A673 (cell line): ENCODE measurements around the gene FSTL4.
"Not testable (repeated sequence)": the region's sequence is repeated elsewhere in the genome, so short reads cannot be mapped to it uniquely, and the experiment has no call there.

Experiments
- EZH2 ChIP-seq: fragments of 200-600 bp; sonication (generic); IDR thresholded peaks from 2 replicates; pipeline ENCODE4 v1.6.1; 2017; ENCODE audit warnings: borderline replicate concordance, low read depth, mild to moderate bottlenecking, mixed read lengths, antibody characterized with exemption, low read length; ENCODE audit not compliant: poor library complexity, severe bottlenecking
- TF ChIP-seq, protein P1 (sequence below): fragments of 300-800, 200-600 bp; sonication (generic); conservative IDR thresholded peaks from 2 replicates; pipeline ENCODE4 v1.5.1; 2017; ENCODE audit warnings: low read depth, mild to moderate bottlenecking, antibody characterized with exemption, low read length, moderate library complexity, mixed read lengths

DNA sequence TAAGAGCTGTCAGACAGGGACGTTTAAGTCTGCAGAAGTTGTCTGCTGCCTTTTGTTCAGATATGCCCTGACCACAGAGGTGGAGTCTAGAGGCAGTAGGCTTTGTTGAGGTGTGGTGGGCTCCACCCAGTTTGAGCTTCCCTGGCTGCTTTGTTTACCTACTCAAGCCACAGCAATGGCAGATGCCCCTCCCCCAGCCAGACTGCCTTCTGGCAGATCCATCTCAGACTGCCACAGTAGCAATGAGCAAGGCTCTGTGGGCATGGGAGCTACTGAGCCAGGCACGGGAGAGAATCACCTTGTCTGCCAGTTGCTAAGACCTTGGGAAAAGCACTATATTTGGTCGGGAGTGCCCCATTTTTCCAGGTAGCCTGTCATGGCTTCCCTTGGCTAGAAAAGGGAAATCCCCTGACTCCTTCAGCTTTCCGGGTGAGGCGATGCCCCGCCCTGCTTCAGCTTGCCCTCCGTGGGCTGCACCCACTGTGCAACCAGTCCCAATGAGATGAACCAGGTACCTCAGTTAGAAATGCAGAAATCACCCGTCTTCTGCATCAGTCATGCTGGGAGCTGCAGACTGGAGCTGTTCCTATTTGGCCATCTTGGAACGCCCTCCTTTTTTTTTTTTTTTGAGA is 441.5 kb downstream of the FSTL4 start:
- not testable (repeated sequence) for TF ChIP-seq EZH2
- TF ChIP-seq, protein P1, sequence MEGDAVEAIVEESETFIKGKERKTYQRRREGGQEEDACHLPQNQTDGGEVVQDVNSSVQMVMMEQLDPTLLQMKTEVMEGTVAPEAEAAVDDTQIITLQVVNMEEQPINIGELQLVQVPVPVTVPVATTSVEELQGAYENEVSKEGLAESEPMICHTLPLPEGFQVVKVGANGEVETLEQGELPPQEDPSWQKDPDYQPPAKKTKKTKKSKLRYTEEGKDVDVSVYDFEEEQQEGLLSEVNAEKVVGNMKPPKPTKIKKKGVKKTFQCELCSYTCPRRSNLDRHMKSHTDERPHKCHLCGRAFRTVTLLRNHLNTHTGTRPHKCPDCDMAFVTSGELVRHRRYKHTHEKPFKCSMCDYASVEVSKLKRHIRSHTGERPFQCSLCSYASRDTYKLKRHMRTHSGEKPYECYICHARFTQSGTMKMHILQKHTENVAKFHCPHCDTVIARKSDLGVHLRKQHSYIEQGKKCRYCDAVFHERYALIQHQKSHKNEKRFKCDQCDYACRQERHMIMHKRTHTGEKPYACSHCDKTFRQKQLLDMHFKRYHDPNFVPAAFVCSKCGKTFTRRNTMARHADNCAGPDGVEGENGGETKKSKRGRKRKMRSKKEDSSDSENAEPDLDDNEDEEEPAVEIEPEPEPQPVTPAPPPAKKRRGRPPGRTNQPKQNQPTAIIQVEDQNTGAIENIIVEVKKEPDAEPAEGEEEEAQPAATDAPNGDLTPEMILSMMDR = not testable (repeated sequence)
